GM19467 (cell line): ENCODE results near the gene NKIRAS1.
"Not testable (repeated sequence)": the region's sequence is repeated elsewhere in the genome, so short reads cannot be mapped to it uniquely, and the experiment has no call there.

ENCODE experiments used
- ATAC-seq: cut with Tn5 transposase; IDR thresholded peaks from one replicate; pipeline ENCODE4 v1.9.1; 2021; ENCODE audit warnings: mild to moderate bottlenecking, moderate library complexity; ENCODE audit not compliant: unreplicated experiment

The NKIRAS1 gene

DNA sequence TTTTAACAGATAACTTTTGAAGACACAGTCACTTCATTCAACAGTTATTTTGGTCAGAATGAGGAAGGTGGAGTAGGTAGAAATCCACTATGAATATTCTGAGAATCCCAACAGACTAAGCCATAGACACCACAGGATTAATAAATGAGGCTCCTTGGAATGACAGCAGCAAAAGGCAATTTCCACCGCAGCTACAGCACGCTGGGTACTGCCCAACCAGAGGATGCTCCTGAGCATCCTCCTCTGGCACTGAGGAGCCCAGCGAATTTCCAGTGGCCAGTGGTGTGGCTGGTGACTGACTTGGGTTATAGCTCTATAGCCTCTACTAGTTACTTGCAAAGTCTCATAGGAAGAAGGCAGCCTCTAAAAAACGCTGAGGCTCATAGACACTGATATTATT is 24.6 kb upstream of the NKIRAS1 start:
- ATAC-seq: no peak

DNA sequence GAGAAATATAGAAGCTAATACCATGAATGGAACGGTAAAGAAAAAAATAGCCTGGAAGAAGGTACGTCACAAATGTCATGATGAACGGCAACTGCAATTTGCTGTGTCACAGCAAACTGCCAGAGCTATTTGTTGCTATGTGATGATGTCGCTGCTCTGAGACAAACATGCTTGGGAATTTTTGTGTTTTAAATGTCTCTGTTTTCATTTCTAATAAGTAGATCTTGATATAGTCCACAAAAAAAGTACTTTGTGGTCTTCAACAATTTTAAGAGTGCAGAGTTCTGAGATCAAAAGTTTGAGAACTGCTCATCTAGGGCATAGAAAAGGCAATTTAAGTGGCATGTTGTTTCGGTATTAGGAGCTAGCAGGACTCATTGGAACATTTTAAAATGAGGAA is 24.0 kb upstream of the NKIRAS1 start:
- no peak for ATAC-seq

DNA sequence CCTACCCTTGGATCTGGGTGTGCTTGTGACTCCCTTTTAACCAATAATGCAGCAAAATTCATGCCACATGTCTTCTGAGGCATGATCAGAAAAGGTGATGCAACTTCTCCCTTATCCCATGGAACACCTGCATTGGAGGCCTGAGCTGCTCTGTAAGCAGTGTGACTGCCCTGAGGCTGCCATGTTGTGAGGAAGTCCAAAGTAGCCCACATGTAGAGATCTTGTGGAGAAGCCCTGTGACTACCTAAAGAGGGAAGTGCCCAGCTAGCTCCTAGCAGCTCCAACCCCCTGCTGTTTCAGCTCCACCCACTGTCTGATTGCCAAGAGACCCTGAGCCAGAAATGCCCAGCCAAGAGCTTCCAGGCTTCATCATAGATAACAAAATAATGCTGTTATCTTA is 21.9 kb upstream of the NKIRAS1 start:
- ATAC-seq: no peak

DNA sequence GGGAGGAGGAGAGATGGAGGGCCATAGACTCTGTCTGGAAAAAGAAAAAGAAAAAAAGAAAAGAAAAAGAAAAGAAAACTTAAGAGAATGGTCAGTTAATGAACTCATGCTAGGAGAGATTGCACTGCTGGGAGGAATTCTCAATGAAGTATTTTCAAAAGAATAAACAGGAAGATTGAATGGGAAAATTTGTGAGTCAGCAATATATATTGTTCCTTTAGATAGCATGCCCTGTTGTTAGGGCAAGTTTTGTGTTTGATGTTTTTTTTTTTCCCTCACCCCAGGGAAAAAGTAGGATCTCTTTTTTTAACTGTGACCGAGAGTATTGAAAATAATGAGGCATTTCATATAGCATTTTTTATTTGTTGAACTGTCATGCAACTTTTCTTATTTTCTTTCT is 20.5 kb upstream of the NKIRAS1 start:
- no peak for ATAC-seq

DNA sequence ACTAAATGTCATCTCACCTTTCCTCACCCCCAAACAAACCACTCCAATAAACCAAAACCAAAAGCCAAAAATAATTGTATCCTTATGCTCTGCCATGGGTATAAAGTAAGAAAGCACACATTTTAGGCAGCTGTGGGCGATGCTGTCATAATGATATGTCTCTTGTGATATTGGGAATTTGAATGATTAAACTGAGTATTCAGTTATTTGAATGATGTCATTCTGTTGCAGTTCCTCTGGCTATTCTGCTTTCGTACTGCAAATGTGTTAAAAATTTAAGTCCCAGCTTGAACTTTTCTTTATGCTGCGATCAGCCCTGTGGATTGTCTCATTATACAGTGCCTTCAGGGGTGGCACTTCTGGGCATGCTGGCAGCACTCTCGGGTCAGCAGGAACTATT is 17.5 kb upstream of the NKIRAS1 start:
- no peak for ATAC-seq

DNA sequence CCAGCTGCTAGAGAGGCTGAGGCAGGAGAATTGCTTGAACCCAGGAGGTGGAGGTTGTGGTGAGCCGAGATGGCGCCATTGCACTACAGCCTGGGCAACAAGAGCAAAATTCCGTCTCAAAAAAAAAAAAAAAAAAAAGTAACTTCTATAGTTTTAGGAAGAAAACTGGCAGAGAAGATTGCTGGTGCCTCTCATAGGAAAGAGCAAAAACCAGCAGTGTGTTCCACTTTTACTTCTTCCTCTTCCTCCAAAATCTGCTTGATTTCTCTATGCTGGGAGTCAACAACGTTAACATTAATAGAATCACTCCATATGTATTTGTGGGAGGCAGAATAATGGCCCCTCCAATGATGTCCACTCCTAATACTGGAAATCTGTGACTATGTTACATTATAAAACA is 15.8 kb upstream of the NKIRAS1 start:
- ATAC-seq: no peak

DNA sequence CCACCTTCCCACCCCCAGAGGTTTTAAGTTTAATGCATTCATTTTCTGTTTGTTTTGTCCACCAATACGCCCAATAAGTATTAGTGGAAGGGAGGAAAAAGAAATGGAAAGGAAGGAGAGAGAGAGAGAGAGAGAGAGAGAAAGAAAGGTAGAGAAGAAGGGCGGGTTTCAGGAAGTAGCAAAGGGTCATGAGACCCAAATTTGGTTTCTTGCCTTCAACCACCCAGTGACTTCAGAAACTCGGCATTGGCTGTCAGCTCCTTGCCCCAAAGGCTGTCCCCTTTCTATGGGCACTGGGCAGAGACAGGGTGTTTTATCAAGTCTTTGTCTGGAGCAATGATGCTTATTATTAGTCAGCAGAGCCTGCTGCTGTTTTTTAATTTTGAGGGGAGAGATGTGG is 14.8 kb upstream of the NKIRAS1 start:
- ATAC-seq: no peak

DNA sequence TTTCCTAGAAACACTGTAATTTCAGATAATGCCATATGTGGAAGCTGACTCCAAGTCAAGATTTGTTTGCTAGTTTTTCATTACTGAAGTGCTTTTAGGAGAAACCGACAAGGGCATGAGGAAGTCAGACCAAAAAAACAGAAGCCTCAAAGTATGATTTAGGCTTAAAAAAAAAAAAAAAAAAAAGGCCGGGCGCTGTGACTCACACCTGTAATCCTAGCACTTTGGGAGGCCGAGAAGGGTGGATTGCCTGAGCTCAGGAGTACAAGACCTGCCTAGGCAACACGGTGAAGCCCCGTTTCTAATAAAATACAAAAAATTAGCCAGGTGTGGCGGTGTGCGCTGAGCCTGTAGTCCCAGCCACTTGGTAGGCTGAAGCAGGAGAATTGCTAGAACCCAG is 11.7 kb upstream of the NKIRAS1 start:
- ATAC-seq: no peak

DNA sequence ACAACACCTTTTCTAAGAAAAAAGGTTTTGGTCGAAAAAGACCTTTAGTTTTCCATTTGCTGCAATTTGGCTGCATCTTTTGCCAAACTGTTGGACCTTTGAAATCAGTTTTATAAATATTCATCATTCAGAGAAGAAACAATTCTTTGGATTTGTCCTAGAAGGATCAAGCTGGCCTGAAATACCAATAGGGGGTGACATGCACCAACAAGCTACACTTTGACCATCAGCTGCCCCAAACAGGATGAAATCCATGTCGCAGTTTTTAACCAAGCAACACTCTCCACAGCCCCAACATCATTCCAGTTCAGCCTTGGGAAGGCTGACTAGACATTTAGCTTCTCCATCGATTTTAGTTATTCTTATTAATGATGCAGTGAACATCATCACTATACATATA is 9.9 kb upstream of the NKIRAS1 start:
- ATAC-seq: no peak

DNA sequence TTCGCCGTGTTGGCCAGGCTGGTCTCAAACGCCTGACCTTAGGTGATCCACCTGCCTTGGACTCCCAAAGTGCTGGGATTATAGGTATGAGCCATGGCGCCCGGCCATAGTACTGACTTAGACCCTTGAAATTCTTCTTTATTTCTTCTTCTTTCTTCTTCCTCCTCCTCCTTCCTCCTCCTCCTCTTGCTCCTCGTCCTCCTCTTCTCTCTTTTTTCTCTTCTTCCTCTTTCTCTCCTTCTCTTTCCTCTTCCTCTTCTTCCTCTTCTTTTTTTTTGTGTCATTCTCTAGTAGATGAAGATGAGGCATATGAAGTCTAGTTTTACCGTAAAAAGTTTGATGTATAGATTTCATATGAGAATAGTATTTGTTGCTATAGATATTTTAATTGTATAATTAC is 9.5 kb upstream of the NKIRAS1 start:
- no peak for ATAC-seq

DNA sequence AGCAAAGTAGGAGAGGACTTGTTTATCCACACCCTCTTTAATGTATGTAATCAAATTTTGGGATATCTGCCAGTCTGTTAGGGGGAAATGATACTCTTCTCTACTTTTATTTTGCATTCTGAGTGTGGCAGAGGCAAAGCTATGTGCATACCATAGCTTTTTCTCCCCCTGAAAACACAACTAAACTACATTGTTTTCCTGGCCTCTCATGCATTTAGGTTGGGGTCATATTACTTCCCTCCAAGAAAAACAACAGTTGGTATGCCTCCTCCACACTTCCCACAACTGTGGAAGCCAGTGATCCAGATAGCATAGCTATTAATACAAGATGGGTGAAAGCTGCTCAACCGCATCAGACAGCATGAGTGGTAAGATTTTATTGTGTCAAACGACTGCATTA is 7.0 kb upstream of the NKIRAS1 start:
- no peak for ATAC-seq

DNA sequence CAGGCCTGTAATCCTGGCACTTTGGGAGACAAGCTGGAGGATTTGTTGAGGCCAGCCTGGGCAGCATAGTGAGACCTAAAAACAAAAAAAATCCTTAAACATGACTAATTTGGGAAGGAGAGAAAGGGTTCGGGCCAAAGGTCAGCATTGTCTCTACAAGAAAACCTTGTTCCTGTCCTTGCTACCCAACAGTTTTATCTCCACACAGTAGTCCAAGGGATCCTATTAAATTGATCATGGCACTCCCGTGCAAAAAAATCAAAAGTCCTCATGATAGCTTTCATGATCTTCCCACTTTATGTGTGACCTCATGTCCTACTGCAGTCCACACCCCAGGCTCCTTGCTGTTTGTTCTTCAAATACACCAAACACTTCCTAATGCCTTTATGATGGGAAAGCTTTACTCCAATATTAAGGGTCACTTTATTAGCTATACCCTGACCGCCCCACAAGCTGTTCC is 4.3 kb upstream of the NKIRAS1 start:
- no peak for ATAC-seq

DNA sequence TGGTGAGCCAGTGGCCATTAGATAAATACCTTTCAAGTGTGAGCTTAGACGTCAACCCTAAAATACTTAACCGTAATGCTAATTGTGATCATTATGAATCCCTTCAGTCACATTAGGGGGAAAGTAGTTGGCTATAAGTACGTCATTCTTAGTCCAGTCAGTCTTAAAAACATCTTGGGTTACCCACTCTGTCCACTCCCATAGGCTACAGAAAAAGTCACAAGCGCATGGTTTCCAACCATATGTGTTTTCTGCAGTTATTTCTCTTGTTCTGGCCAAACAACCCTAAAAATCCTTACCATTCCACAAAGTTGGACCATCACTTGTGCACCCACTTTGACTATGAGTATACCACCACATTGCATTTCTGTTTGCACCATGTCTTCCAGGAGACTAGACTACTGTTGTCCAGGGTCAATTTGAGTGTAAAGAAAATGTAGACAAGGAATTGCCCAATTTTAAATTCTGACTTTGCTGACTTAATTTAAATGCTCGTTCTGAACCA is 3.4 kb upstream of the NKIRAS1 start:
- ATAC-seq: no peak

DNA sequence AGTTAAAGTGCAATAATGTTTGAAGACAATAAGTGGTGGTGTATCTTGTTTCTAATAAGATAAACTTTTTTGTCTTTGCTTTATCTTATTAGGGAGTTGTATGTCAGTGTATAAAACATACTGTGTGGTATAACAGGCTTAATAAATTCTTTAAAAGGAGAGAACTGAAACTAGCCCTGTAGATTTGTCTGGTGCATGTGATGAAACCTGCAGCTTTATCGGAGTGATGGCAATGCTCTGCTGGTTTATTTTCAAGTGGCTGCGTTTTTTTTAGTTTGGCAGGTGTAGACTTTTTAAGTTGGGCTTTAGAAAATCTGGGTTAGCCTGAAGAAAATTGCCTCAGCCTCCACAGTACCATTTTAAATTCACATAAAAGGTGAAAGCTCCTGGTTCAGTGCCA is 2.8 kb upstream of the NKIRAS1 start:
- no peak for ATAC-seq

DNA sequence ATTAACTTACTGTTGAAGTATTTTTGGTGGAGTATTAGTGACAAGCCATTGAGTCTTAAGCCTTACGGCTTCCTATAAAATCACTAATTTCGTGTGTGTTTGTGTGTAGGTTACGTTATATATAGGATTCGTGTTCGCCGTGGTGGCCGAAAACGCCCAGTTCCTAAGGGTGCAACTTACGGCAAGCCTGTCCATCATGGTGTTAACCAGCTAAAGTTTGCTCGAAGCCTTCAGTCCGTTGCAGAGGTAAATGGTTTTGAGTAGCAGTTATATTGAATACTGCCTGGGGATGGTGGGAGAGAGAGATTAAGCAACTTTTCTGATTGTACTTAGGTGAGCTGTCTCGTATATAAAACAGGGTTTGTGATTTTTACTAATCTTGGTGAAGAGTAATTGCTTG is 1.5 kb upstream of the NKIRAS1 start:
- ATAC-seq: not testable (repeated sequence)

DNA sequence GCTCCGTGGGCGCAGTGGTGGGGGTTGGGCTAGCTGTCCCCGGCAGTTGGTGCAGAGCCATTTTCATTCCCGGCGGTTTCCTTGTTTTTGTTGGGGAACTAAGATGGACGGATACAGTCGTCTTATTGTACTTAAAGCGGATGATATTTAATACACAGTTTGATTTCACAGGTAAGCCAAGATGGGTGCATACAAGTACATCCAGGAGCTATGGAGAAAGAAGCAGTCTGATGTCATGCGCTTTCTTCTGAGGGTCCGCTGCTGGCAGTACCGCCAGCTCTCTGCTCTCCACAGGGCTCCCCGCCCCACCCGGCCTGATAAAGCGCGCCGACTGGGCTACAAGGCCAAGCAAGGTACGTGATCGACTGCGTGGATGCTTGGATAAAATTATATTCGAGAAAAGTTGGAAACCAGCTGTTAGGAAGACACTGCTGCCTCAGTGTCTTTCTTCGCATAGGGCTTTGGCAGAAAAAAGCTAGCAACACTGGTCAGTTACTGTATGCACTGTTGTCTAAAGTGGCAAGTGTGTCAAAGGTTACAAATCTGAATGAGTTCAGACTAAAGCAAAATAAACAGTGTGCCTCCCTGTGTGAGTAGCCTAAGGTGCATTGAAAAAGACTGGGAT is 1.0 kb upstream of the NKIRAS1 start:
- not testable (repeated sequence) for ATAC-seq

DNA sequence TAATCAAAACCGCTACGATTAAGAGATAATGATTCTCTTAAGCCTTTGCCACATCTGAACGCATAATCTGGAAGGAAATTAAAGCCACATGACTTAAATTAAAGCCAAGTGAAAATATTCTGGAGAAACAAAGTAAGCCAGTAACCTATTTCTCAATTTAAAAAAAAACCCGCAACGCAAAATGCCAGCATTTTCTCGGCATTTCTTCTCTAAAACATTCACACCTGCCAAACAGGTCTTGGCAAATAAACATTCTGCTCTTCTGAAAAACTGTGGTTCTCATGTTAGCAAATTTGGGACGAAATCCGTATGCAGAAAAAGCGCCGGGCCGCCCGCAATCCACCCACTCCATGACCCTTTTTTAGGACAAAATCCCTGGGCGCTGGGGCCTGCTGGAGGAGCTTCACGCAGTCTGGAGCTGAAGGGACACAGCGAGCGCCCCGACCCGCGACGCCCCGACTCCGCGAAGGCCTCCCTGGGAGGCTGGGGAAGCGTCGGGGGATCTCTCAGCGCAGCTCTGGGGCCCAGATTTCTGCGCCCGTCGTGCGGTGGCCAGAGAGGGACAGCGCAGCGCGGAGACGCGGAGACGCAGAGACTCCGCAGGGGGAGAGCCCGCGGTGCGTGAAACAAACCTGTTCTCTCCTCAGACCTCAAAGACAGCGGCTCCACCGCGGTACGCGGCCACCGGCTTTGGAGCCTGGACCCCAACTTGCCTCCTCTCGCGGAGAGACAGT is 471 bp downstream of the NKIRAS1 start:
- ATAC-seq: peak; percentile 43

DNA sequence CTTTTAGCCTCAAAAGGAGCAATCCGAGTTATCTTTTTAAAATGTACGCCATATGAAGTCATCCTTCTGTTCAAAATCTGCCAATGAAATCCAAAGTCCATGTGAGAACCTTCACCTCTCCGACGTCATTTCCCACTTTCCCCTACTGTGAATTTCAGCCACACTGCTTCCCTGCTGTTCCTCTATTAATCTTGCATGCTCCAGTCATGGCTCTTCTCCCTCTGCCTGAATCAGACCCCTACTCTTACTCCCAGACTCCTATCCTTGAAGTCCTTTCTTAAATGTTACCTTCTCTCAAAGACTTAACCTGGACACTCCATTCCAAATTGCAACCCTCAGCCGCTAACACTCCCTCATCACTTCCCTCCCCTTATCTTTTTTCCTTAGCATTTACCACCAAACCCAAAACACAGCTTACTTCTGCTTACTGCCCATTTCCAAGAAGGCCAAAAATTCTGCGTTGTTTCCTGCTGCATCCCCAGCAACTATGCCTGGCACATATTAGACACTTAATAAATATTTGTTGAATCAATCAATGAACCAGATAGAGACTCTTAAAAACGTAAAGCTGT is 1.2 kb downstream of the NKIRAS1 start:
- ATAC-seq: no peak

DNA sequence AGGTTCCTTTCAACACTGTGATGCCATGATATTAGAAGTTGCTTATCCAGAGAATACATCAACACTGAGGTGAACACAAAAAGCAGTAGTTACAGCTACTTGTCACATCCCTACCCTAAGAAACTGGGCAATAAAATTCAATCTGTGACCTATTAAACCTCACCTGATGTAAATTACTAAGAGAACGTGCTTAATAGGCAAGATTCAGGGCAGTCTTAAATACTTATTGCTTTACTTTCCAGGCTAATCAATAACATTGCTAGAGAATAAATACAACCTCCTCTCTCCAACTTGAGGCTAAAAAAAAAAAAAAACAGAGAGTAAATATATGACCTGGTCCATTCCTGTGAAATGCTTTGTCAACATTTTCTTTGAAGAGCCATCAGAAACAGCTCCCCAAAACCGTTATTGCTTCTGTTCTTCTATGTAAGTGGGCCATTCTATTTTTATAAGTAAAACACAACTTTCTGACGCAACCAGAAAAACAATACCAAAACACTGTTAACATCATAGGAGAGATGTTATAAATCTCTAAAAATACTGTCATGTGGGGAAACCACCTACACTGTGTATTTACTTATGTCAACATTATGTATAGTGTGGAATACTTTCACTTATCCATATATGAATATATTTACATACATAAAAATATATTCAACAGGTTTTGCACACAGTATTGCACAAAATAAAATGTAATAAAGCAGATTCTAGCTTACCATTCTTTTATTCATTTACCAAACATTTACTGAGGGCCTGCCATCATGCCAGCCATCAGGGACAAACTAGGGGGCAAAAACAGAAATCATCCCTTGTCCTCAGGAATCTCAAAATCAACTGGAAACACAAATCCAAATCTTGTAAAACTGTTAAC is 2.7 kb downstream of the NKIRAS1 start:
- ATAC-seq: no peak

DNA sequence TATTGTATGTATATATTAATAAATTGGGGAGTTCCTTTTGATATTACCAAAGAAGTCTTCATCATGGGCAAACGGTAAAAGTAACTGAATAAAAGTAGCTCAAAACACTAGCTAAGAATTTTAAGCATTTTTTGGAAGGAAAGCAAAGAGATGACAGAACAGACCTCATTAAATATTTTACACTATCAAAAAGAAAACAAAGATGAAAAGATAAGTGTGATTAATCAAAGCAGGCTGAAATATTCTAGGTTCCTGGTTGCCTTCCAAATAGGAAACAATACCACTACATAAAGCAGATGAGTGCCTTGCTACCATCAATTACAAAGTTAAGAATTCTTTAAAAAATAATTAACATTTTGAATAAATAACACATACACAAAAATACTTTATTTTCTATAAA is 3.6 kb downstream of the NKIRAS1 start:
- no peak for ATAC-seq

DNA sequence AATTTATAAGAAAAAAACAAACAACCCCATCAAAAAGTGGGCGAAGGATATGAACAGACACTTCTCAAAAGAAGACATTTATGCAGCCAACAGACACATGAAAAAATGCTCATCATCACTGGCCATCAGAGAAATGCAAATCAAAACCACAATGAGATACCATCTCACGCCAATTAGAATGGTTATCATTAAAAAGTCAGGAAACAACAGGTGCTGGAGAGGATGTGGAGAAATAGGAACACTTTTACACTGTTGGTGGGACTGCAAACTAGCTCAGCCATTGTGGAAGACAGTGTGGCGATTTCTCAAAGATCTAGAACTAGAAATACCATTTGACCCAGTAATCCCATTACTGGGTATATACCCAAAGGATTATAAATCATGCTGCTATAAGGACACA is 4.5 kb downstream of the NKIRAS1 start:
- ATAC-seq: not testable (repeated sequence)
